ENCODE data around the gene UBE3D.
"Not testable (repeated sequence)": the region's sequence is repeated elsewhere in the genome, so short reads cannot be mapped to it uniquely, and the experiment has no call there.

UBE3D gene

DNA sequence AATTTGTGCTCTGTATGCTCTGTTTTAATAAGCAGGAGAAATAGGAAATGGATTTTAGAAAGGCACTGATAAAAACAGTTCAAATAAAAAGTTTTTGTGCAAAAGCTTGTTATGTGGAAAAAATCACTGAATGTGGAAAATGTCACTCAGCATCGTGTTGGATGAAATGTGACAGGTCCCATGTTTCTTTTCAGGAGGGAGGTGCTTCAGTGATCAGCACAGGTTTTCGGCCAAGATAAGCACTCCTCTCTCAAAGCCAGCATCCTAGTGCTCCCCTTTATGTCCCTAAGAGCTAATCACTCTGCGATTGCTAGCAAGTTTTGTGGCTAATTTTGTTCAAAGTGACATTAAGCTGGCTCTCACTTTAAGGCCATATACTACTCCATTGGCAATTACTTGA, 12.0 kb downstream of the UBE3D start:
- no peak for DNase-seq

DNA sequence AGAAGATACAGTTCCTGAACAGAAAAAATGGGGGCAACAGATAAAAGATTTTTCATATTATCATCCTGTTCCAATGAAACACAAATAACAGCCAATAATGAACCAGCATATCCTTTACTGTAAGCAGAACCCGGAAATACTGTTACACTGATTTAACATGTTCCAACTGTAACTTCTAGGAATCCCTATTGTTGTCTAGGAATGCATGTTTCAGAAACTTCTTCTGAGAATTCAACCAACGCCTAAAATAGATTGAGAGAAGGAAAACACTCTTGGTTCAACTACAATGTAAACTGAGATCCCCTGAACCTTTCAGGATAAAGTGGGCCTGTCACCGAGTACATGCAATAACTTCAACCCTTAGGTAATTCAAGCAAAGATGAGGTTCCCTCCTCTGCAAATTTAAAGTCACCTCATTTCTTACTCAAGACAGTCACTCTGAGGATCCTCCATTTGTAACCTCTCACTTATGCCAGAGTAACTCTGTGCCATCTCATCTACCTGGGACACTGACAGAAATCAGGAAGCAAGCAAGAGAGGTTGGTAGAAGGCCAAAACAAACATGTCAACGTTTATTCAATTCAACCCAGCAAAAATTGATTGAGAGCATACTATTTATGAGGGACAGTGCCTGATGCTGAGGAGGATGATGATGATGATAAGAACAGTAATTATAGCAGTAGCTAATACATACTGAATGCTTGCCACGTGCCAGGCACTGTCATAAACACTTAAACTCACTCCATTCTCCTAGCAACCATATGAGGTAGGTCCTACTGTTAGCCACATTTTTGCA, 14.1 kb downstream of the UBE3D start:
- no peak for DNase-seq

DNA sequence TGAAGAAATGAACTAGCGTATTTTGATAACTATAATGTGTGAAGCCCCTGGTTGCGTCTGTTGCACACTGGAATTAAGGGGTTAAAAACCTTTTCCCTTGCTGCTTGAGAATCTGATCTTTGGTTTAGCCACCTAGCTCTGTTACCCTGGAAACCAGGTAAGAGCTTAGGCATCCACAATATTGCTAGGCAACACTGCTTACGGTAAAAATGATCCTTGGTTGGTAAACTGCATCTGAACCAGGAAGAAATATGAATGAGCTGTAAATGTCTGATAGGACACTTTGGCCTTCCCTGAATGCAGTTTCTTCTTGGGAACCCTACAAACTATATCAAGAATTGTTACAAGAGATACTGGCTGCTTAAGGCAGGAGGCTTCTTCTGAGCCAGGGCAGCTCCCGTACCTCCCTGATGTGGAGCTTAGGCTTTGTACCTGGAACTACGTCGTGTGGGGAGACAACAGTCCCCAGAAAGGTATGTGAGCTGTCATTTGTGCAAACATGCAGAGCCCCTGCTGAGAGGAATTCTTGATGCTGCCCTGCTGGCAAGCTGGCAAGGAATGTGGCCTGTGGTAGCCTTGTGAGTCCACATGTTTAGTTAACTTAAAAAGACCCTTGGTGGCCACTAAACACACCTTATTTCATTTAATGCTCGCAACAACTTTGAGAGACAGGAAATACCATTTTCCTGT, 18.4 kb downstream of the UBE3D start:
- no peak for DNase-seq

DNA sequence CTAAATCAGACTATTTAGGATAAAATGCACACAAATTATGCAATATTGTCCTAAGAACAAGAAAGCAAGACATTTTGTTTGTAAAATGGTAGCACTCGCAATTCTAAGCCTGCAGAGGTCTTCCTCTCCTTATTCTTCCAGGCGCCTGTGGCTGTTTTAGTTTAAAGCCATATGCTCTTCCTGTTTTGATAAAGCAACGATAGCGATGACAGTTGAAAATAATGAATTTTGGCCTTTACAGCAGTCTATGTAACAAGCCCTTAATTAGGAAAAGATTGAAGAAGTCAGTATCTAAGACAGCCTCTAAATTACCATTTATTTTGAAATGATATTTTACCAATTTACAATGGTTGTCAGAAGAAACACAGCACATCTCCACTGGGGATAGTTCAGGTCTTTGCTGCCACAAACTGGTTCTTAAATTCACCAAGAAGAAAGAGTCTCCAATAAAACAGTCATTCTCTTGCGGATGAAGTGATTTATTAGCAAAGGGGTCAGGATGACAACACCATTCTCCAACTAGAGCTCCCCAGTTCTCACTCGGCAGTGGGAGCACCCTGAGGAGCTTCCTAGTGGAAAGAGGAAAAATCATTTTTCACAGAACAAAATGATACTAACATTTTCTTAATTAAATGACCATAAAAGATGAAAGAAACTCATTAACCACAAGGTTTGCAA, 21.4 kb downstream of the UBE3D start:
- no peak for DNase-seq

DNA sequence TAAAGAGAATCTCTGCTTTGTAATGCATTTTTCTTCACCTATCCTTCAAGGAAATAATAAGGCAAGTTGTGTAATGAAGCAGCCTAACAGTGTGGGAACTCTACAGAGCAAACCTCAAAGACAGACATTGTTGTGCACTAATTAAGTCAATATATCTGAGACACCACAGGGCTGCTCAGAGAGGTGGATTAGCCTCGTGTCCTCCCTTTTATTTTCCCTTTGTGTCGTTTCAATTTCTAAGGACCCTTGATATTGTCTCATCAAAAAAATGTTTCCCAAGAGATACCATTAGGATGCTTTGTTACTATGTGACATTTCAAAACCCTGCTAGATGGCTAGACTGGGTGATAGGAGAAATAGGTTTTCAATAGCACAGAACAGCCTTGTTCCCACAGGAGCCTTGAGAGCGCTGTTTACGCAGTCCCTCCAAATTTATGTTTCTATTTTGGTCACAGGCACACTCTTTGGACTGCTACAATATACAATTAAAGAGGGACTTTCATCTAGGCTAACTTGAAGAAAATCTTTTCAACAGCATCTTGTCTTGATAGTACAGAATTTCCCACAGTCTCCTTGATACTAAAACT, 23.1 kb downstream of the UBE3D start:
- no peak for DNase-seq

DNA sequence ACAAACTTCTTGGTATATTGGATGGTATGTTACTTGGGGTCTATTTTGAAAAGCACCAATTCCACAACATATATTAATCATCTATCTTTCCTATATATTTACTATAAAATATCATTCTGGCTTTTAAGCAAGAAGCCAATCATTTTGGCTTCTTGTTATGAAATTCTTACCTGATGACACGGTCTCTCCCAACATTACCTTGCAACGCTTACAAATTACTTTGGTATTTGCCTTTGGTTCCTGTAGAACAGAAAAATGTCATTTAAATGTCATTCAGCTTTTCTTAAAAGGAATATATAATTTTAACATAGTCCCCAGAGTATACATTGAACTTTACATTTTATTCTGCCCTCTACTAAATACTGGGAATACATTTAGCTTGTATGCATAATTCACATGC, 27.4 kb downstream of the UBE3D start:
- no peak for DNase-seq

DNA sequence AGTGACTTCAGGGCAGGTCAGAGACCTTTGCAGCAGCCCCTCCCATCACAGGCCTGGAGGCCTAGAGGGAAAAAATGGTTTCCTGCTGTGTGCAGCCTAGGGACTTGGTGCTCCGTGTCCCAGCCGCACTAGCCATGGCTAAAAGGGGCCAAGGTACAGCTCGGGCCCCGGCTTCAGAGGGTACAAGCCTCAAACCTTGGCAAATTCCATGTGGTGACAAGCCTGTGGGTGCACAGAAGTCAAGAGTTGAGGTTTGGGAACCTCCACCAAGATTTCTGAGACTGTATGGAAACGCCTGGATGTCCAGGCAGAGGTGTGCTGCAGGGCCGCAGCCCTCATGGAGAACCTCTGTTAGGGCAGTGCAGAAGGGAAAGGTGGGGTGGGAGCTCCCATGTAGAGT, 34.0 kb downstream of the UBE3D start:
- DNase-seq = no peak

DNA sequence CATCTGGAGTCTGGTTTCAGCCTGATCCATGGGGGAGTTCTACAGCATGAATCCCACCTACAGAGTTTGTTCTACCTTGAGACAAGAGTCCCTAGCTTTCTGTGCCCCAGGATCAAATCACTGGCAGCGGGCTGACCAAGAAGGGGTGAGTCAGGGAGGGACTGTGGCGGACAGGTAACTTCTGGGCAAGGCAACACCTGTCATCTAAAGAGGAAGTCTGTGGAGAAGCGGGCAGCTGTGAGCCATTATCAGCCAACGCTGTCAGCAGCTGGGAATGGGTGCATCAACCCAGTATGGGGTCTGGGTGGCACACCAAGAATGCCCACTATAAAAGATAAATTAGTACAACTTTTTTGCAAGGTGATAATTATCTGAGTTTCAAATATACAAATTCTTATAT, 45.9 kb downstream of the UBE3D start:
- DNase-seq = no peak

DNA sequence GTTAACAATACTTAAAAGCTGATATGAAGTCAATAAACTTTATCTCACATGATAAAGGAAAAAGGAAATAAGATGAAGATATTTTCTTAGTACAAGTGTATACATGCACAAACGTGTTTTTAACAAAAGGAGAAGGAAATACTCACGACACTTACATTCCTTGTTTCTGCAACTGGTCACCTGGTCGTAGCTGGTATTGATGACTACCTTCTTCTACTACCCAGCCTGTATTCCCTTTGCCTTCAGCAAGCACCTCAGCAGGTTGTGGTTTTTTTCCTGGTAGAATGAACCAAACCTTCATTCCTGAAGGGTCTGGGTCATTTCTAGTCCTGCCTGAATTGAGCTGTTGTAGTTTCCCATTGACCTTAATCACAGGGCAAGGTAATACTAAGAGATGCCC, 54.5 kb downstream of the UBE3D start:
- DNase-seq = not testable (repeated sequence)

DNA sequence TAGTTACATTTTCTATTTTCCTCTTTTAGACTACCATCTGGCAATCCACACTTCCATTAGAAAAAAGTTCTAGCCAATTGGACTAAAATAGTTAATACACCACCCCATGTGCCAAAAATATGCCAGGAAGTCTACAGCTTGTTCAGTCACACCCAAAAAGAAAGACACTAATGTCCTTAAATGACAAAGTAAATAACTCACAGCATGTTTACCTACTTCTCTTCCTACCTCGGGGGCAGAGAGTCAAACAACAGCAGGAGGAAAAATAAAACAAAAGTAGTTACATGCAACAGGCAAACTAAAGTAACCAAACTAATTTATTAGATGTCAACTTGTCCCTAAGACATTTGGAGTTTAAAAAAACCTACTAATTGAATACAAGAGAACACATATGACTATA, 57.0 kb downstream of the UBE3D start:
- no peak for DNase-seq

DNA sequence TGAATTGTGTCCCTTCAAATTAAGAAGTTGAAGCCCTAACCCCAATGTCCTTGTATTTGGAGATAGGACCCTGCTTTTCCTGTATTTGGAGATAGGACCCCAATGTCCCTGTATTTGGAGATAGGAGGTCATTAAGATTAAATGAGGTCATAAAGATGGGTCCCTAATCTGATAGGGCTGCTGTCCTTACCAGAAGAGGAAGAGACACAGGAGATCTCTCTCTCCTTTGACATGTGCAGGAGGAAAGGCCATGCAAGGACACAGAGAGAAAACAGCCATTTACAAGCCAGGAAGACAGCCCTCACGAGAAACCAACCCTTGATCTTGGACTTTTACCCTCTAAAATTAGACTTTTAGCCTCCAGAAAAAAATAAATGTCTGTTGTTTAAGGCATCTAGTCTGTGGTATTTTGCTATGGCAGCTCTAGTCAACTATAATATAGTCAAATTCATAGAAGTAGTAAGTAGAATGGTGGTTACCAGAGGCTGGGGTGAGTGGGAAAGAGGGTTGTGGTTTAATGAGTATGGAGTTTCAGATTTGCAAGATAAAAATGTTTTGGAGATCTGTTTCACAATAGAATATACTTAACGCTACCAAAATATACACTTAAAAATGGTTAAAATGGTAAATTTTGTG, 59.3 kb downstream of the UBE3D start:
- DNase-seq = no peak

DNA sequence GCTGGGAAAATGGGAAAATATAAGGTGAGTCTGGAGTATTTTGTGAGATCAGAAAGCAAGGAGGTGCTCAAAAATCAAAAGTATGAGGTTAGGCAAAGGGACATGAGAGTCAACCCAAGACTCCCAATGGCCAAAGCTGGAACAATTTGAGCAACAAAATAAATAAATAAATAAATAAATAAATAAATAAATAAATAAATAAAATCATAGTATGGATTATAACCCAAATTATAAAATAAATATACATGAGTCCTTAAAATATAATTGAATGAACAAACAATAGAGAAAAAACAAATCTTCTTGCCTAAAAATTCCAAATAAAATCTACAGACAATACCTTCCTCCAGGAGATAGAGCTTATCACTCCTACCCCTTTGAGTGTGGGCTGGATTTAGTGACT, 69.5 kb downstream of the UBE3D start:
- no peak for DNase-seq

DNA sequence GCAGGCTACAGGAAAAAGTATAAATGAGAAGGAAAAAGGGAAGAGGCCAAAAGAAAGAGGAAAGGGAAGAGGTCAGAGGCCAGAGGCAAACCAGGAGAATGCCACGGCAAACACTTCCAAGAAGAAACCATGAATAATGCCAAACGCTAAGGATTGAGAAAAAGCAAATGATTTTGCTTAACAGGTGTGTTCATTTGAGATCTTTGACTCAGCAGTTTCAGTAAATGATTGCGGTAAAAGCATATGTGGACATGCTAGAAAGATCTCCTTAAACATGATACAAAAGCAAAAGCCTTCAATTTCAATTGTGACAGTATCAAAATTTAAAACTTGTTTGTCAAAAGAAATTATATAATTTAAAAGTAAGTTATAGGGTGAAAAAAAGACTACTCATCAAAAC, 70.6 kb downstream of the UBE3D start:
- DNase-seq = no peak

DNA sequence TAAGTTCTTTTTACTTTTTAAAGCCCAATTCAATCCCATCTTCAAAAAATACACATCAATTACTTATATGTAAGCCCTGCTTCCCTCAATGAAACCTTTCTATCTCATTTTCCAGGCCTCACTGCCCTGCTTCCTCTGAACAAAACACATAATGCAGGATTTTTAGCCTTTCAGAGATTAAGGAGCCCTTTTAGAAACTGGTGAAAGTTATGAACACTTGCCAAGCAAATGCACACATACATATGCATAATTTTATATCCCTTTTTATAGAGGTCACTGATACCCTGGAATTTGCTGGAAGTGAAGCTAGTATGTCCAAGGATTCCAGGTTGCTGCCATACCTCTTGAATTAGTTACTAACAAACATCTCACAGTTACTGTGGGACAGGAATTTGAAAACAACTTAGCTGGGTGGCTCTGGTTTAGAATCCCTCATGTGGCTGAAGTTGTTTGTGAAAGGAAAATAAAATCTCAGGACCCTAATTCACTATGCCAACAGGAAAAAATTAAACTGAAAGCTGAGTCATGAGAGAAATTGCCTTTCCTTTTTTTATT, 75.8 kb downstream of the UBE3D start:
- no peak for DNase-seq

DNA sequence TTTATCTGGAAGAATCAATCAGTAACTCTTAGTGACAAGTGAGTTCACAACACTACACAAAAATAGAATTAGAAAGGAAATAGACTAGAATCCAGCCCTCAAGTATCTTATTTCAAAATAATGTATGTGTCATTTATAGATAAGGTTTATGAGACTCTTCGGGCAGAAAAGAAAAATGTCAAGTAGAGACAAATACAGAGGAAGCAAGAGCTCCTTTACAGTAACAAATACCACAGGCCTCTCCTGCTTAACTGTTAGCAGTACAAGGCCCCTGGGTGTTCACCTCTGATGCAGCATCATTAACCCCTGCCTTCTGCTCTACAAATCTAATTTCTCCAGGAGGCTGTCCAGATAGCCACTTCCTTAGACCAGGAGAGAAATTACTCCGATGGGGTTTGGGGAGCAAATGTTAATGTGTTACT, 76.7 kb downstream of the UBE3D start:
- DNase-seq = no peak

DNA sequence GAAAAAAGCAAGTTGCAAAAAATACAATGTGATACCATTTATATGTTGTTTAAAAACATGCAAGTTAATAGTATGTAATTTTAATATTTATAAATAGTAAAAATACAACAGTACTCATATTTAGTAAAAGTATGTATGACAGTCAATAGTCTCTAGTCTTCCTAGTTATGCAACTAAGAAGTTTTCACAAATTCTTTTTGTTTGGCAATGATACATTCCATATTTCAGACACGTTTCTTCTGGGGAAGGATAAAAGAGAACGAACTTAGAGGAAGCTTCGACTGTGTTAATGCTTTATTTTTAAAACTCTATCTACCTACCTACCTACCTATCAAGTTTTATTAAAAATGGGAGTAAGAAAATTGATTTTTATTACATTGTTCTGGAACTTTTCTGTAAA, 77.7 kb downstream of the UBE3D start:
- DNase-seq = no peak

DNA sequence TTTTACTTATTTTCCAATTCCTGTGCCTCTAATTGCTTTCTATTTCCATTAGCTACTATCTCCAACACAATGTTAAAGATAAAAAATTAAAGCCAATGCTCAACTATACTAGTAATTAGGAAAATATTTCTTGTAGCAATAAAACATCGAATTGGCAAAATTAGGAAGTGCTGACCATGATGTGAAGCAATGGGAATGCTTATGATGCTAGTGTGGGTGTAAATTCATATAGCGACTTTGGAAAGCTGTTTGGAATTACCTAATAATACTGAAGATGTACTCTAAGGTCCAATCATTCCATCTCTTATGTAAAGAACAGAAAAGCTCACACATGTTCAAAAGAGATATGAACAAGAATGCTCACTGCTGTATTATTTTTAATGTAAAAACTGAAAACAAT, 78.2 kb downstream of the UBE3D start:
- no peak for DNase-seq

DNA sequence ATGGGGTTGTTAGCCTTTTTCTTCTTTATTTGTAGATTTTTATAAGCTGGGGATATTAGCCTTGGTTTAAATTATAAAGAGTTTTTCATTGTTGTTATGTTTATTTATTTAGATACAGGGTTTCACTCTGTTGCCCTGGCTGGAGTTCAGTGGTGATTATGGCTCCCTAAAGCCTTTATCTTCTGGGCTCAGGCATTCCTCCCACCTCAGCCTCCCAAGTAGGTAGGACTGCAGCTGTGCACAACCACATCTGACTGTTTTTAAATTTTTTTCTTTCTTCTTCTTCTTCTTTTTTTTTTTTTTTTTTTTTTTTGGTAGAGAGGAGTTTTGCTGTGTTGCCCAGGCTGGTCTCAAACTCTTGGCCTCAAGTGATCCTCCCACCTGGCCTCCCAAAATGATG, 80.9 kb downstream of the UBE3D start:
- no peak for DNase-seq

DNA sequence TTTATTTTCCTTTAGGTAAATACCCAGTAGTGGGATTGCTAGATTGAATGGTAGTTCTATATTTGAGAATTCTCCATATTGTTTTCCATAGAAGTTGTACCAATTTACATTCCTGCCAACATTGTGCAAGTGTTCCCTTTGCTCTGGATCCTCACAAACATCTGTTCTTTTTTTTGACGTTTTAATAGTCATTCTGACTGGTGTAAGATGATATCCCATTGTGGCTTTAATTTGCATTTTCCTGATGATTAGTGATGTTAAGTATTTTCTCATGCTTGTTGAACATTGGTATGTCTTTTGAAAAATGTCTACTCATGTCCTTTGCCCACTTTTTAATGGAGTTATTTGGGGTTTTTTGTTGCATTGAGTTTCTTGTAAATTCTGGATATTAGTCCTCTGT, 85.6 kb downstream of the UBE3D start:
- no peak for DNase-seq

DNA sequence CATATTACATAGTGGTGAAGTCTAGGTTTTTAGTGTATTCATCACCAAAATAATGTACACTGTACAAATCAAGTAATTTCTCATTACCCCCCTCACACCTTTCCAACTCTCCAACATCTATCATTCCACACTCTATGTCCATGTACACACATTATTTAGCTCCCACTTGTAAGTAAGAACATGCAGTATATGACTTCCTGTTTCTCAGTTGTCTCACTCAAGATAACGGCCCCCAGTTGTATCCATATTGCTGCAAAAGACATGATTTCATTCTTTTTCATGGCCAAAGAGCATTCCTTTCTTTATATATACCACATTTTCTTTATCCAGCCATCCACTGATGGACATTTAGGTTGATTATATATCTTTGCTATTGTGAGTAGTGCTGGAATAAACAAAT, 86.0 kb downstream of the UBE3D start:
- DNase-seq = no peak

DNA sequence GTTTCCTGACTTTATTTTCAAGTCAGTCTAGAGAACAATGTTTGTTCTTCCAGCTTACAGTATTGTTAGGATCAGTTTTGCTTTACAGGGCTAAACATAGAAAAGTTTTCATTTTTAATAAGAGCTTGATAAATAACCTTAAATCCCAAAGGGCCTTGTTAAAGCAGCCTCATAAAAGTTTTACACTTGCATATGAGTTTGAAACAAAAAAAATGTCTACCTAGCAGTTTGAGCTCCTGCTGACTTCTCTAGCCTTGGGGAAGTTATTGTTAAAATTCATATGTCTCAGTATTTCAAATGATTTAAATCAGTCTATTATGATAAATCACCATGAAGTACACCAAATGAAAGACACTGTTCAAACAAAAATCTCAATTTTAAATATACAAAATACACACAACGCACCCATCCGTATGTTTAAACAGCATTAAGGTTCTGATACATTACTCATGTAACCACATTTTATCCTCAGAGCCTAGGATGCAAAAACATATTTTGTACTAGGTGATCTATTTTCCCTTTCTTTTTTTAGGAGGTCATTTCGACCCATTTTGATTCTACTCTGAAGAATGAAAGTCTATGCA, 87.2 kb downstream of the UBE3D start:
- DNase-seq = no peak

DNA sequence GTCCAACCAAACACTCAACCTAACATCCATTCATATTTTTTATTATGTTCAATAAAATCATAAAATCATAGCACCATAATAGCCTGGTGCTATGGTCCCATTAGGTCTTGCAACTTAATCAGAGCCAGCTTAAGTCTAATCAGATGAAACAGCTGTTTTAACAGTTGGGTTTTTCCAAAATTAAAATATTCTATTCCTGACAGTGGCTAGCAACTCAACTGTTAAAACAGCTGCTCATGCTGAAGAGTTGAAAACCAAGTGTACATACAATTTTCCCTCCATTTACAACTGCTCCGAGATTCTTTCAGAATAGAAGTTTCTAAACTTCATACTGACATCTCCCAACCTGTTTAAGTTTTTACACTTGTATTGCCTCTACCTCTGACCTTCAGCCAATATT, 89.5 kb downstream of the UBE3D start:
- DNase-seq = no peak
